HepG2 (cell line): ENCODE measurements around the gene PYGB. TPM values are rescaled to one million over a fixed set of nuclear protein-coding genes. Genes with fewer than 3 reads are reported as not detected.

Source experiments
- ATAC-seq: fragments of 200-7000 bp; cut with Tn5 transposase; 3 replicates; pipeline ENCODE4 v1.9.1; 2020; ENCODE audit warnings: mild to moderate bottlenecking, moderate library complexity
- BruUV-seq: library from RNA; stranded (reverse); fragments of 400-500 nt; replicated peaks from 2 replicates; lab custom pipeline; 2021; lab: Mats Ljungman, UMichigan
- CTCF ChIA-PET: fragments of 300-600 bp; formaldehyde crosslinking; extraction: SDS; loops from one replicate; lab custom pipeline; 2021; ENCODE audit warnings: low total read pairs, inconsistent platforms, low intra/inter-chr PET ratio; lab: Yijun Ruan, JAX
- POLR2A ChIA-PET: fragments of 350-600 bp; sonication (Branson Sonifier 250); formaldehyde crosslinking; loops from one replicate; lab custom pipeline; 2020; ENCODE audit warnings: antibody characterized with exemption, inconsistent platforms; lab: Yijun Ruan, JAX
- DNase-seq: peaks from one replicate; pipeline ENCODE4 v3.0.0-alpha.2; 2015; ENCODE audit warnings: low spot score
- FAIRE-seq: peaks from 3 replicates; lab custom pipeline; 2011; peaks lifted over from hg19 to GRCh38; lab: Jason Lieb, UNC
- H2AFZ ChIP-seq: one replicate; pipeline ENCODE4 v1.6.1; 2011; ENCODE audit warnings: low read length, inconsistent platforms
- H3K27ac ChIP-seq: fragments of 300-600 bp; 3 replicates; pipeline ENCODE4 v1.8.0; 2011; ENCODE audit warnings: mixed run types, mild to moderate bottlenecking, mixed read lengths, low read length, inconsistent platforms; ENCODE audit not compliant: insufficient read depth; ENCODE audit errors: extremely low read length
- H3K27me3 ChIP-seq, 2 experiments: fragments of 200-600 bp in 1 of 2; 2 replicates in 1 of 2; 3 replicates in 1 of 2; pipeline versions ENCODE4 v1.6.0 to v1.8.0; 2011; ENCODE audit warnings: low read length in 2 of 2, mild to moderate bottlenecking in 2 of 2, moderate library complexity in 2 of 2, inconsistent platforms in 1 of 2; ENCODE audit not compliant: insufficient read depth in 2 of 2, control insufficient read depth in 1 of 2
- H3K36me3 ChIP-seq, 2 experiments: fragments of 200-600 bp in 1 of 2; replicated peaks in 1 of 2; 2 replicates in 1 of 2; 3 replicates in 1 of 2; pipeline versions ENCODE4 v1.5.1 to v1.8.0; 2011; ENCODE audit warnings: low read length in 2 of 2, inconsistent platforms in 1 of 2; ENCODE audit not compliant: insufficient read depth in 2 of 2, control insufficient read depth in 1 of 2
- H3K4me1 ChIP-seq: 2 replicates; pipeline ENCODE4 v1.5.1; 2012; ENCODE audit warnings: low read length, inconsistent platforms; ENCODE audit not compliant: insufficient read depth
- H3K4me2 ChIP-seq: 2 replicates; pipeline ENCODE4 v1.6.0; 2011; ENCODE audit warnings: low read depth, low read length, inconsistent platforms
- H3K4me3 ChIP-seq, 3 experiments: fragments of 200-600 bp in 1 of 3; sonication (generic), shearing (Covaris generic) in 1 of 3; replicated peaks in 1 of 3; 2 replicates each; pipeline ENCODE4 v1.5.1; 2011 to 2016; ENCODE audit warnings: low read length in 3 of 3, inconsistent platforms in 2 of 3, low read depth in 2 of 3, mild to moderate bottlenecking in 2 of 3, control low read depth in 1 of 3, mixed read lengths in 1 of 3; ENCODE audit not compliant: insufficient read depth in 1 of 3
- H3K79me2 ChIP-seq: one replicate; pipeline ENCODE4 v1.6.1; 2011; ENCODE audit warnings: low read length, inconsistent platforms; ENCODE audit not compliant: insufficient read depth
- H3K9ac ChIP-seq: 2 replicates; pipeline ENCODE4 v1.6.0; 2011; ENCODE audit warnings: mild to moderate bottlenecking, low read depth, low read length, inconsistent platforms; ENCODE audit not compliant: insufficient read depth
- H3K9me3 ChIP-seq: 2 replicates; pipeline ENCODE4 v1.5.1; 2012; ENCODE audit warnings: mild to moderate bottlenecking, low read length
- H4K20me1 ChIP-seq: 2 replicates; pipeline ENCODE4 v1.6.0; 2011; ENCODE audit warnings: inconsistent platforms, mild to moderate bottlenecking, low read length, moderate library complexity; ENCODE audit not compliant: insufficient read depth
- CEBPB ChIP-seq: IDR thresholded peaks from 2 replicates; pipeline ENCODE4 v1.6.1; 2011; ENCODE audit warnings: low read depth, low read length, improper control_type of control experiment, borderline replicate concordance
- HNRNPLL ChIP-seq: fragments of 200-400 bp; formaldehyde crosslinking; IDR thresholded peaks from 2 replicates; pipeline ENCODE4 v1.6.1; 2017; ENCODE audit warnings: mild to moderate bottlenecking, low read depth, low read length; ENCODE audit not compliant: poor library complexity, severe bottlenecking
- NFE2L2 ChIP-seq: fragments of 150-350 bp; IDR thresholded peaks from 2 replicates; pipeline ENCODE4 v1.6.1; 2014; ENCODE audit warnings: low read length
- NKX3-1 ChIP-seq: sonication (generic); formaldehyde crosslinking; IDR thresholded peaks from 2 replicates; pipeline ENCODE4 v1.5.0; 2020; ENCODE audit warnings: missing genetic modification reagents
- SNAI1 ChIP-seq: sonication (generic); formaldehyde crosslinking; IDR thresholded peaks from 2 replicates; pipeline ENCODE4 v1.5.0; 2020; ENCODE audit warnings: mild to moderate bottlenecking, missing genetic modification reagents, borderline replicate concordance
- TFE3 ChIP-seq: IDR thresholded peaks from 2 replicates; pipeline ENCODE4 v1.6.1; 2016
- THAP11 ChIP-seq: IDR thresholded peaks from 2 replicates; pipeline ENCODE4 v1.6.1; 2016; ENCODE audit warnings: missing biosample characterization, missing genetic modification reagents
- ZBTB1 ChIP-seq: sonication (generic); formaldehyde crosslinking; IDR thresholded peaks from 2 replicates; pipeline ENCODE4 v1.4.0; 2020; ENCODE audit warnings: missing genetic modification reagents, borderline replicate concordance
- ZNF263 ChIP-seq: sonication (generic); formaldehyde crosslinking; IDR thresholded peaks from 2 replicates; pipeline ENCODE4 v1.4.0; 2020; ENCODE audit warnings: missing genetic modification reagents
- ZNF354B ChIP-seq: sonication (generic); formaldehyde crosslinking; IDR thresholded peaks from 2 replicates; pipeline ENCODE4 v1.8.0; 2022; ENCODE audit warnings: mild to moderate bottlenecking, missing genetic modification reagents
- ZNF557 ChIP-seq: sonication (generic); formaldehyde crosslinking; IDR thresholded peaks from 2 replicates; pipeline ENCODE4 v1.4.0; 2020; ENCODE audit warnings: missing genetic modification reagents
- ZNF605 ChIP-seq: sonication (generic); formaldehyde crosslinking; IDR thresholded peaks from 2 replicates; pipeline ENCODE4 v1.8.0; 2022; ENCODE audit warnings: mild to moderate bottlenecking, missing genetic modification reagents
- WGBS: methylation state at CpG from one replicate; pipeline ENCODE4 v1.1.6; 2017; ENCODE audit warnings: low lambda C conversion rate; 5-methylcytosine and 5-hydroxymethylcytosine counted together
- in situ Hi-C: cut with HindIII; loops from 2 replicates; pipeline ENCODE4 v1.10.0; 2017; ENCODE audit warnings: low pct_unique_long_range_greater_than_20kb; ENCODE audit not compliant: extremely low pct_ligation_motif_present
- intact Hi-C: fragments of 100-400 bp; cut with micrococcal nuclease; formaldehyde crosslinking; loops from one replicate; pipeline ENCODE4 v1.10.0; 2022; ENCODE audit not compliant: unreplicated experiment
- polyA plus RNA-seq, 8 experiments: library from polyadenylated mRNA; depleted of rRNA in 3 of 8; stranded (reverse) in 7 of 8; unstranded in 1 of 8; fragments of >200 nt; fragmentation: Illumina TruSeq in 4 of 8; extraction: Trizol in 4 of 8; gene quantifications; 2 replicates each; pipeline versions ENCODE4 v1.2.1 to v1.2.3, GENCODE V29; 2011 to 2016; ENCODE audit warnings: low read depth in 4 of 8, missing spikeins in 1 of 8, mixed read lengths in 1 of 8; ENCODE audit not compliant: insufficient read depth in 1 of 8
- total RNA-seq, 5 experiments: library from RNA; depleted of rRNA; stranded (reverse); fragments of >200 nt; fragmentation: Illumina TruSeq; extraction: Trizol; gene quantifications; 2 replicates each; pipeline ENCODE4 v1.2.3, GENCODE V29; 2016; ENCODE audit warnings: low read depth in 1 of 5

The PYGB gene
- total and polyA plus RNA-seq, 2 of the 13 experiments (the other 11 are each of a cell fraction or from before 2014, with no cell fraction given), result 24.2 to 86.3 TPM

- H3K4me3 ChIP-seq, result no peak overlapping the region
- in situ Hi-C loops, result no loop called here
- no peak overlapping the region for H3K4me2 ChIP-seq
- peaks cover 2 to 15% of the 10 kb centered on the region in 2 experiments; a peak in 2 of 5 replicates for H3K36me3 ChIP-seq
- POLR2A ChIA-PET, result no interaction called here
- H3K9ac ChIP-seq, result no peak overlapping the region
- no peak overlapping the region for H2AFZ ChIP-seq
- H3K27me3 ChIP-seq, result no peaks in the 10 kb centered on the region; a peak in 1 of 5 replicates
- CTCF ChIA-PET, result no interaction called here
- BruUV-seq, result no TSS peak
- H3K9me3 ChIP-seq, result no peaks in the 10 kb centered on the region
- H3K4me1 ChIP-seq, result peaks cover 40% of the 10 kb centered on the region
- no peak overlapping the region for H3K27ac ChIP-seq
- no peak for ATAC-seq
- DNase-seq, result no peak
- H3K79me2 ChIP-seq, result peaks cover 56% of the 10 kb centered on the region
- no peak for FAIRE-seq
- TF ChIP-seq ZNF263 (no peak), CEBPB (peak; percentile 36)
- no peaks in the 10 kb centered on the region; the same call in 1 of the 2 replicates for H4K20me1 ChIP-seq
- WGBS, result 95% methylated on average over 11 of the region's 11 CpGs
- intact Hi-C loops, result no loop called here
These were observed 5.9 kb downstream of the PYGB start for GRCh38 chr20:25253606-25254275.

GRCh38 chr20:25254571-25254970 lies 6.7 kb downstream of the PYGB start:
- ATAC-seq (no peak), FAIRE-seq (no peak), DNase-seq (no peak)
- BruUV-seq, result no TSS peak
- Histone ChIP-seq H3K4me2 (no peak overlapping the region), H3K27me3 (no peaks in the 10 kb centered on the region), H4K20me1 (no peaks in the 10 kb centered on the region; the same call in 1 of the 2 replicates), H3K36me3 (peaks cover 2 to 21% of the 10 kb centered on the region in 2 experiments; a peak in 3 of 5 replicates), H3K27ac (no peak overlapping the region), H3K9me3 (no peaks in the 10 kb centered on the region), H3K4me3 (no peak overlapping the region), H2AFZ (no peak overlapping the region)
- POLR2A ChIA-PET, result no interaction called here
- in situ Hi-C loops, result no loop called here
- intact Hi-C loops, result no loop called here
- 88% methylated on average over 5 of the region's 5 CpGs for WGBS
- TF ChIP-seq ZNF605 (no peak), SNAI1 (no peak), ZNF354B (CRISPR knock-in tag) (no peak), THAP11 (no peak), TFE3 (no peak), ZNF557 (CRISPR knock-in tag) (no peak), NKX3-1 (CRISPR knock-in tag) (no peak), NFE2L2 (no peak), HNRNPLL (no peak), ZBTB1 (CRISPR knock-in tag) (no peak)
- TF ChIP-seq, all 625 proteins: peak for 0
- H3K9ac ChIP-seq, result no peak overlapping the region
- CTCF ChIA-PET, result no interaction called here
- H3K79me2 ChIP-seq, result peaks cover 47% of the 10 kb centered on the region
- H3K4me1 ChIP-seq, result peaks cover 32% of the 10 kb centered on the region
